Spleen (tissue), 7 donors: ENCODE measurements around the gene RNF181.

Experiments
- POLR2AphosphoS5 ChIP-seq, 3 donors: sonication (generic); formaldehyde crosslinking; IDR thresholded peaks; one replicate each; pipeline ENCODE4 v1.5.1; 2017; ENCODE audit warnings: antibody characterized with exemption in 3 of 3
- TF ChIP-seq, protein P1 (sequence below), 11 experiments: fragments of 200-600 bp in 7 of 11; fragments of 450-650 bp in 4 of 11; sonication (generic) in 4 of 11; IDR thresholded peaks in 8 of 11; conservative IDR thresholded peaks in 3 of 11; 1 replicate in 7 of 11; 2 replicates in 4 of 11; pipeline versions ENCODE4 v1.4.0 to v1.8.0; 2016 to 2021; ENCODE audit warnings: antibody characterized with exemption in 11 of 11, inconsistent platforms in 4 of 11, mild to moderate bottlenecking in 1 of 11
- donor health status: DM: no; HTN: no; CAD: no; lungs with moderate emphysema.
- donor health status: DM: no; HTN: no; CAD: no.
- donor health status: DM: no; HTN: no; CAD: no.

DNA sequence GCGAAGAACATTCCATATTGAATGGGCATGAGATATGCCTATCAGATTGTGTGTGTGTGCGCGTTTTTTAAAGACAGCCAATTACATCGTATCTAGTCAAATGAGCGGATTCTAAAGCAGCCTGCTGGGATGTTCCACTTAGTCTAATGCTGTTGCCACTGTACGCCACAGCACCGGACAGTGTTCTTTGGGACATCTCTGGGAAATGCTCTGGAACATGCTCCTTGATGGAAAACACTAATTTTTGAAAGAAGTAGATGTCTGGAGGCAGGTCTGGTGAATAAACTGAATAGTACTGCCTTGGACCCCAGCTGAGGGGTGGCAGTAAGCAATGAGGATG is 10.5 kb downstream of the RNF181 start:
- TF ChIP-seq, protein P1, sequence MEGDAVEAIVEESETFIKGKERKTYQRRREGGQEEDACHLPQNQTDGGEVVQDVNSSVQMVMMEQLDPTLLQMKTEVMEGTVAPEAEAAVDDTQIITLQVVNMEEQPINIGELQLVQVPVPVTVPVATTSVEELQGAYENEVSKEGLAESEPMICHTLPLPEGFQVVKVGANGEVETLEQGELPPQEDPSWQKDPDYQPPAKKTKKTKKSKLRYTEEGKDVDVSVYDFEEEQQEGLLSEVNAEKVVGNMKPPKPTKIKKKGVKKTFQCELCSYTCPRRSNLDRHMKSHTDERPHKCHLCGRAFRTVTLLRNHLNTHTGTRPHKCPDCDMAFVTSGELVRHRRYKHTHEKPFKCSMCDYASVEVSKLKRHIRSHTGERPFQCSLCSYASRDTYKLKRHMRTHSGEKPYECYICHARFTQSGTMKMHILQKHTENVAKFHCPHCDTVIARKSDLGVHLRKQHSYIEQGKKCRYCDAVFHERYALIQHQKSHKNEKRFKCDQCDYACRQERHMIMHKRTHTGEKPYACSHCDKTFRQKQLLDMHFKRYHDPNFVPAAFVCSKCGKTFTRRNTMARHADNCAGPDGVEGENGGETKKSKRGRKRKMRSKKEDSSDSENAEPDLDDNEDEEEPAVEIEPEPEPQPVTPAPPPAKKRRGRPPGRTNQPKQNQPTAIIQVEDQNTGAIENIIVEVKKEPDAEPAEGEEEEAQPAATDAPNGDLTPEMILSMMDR (IDR thresholded peaks at IDR 0.05 in 8 of 11, conservative IDR thresholded peaks at IDR 0.05 in 3 of 11) = no peak
- no peak for TF ChIP-seq POLR2AphosphoS5 (IDR thresholded peaks at IDR 0.05)
